Measurements from ENCODE around the gene ARSB.

Gene ARSB

DNA sequence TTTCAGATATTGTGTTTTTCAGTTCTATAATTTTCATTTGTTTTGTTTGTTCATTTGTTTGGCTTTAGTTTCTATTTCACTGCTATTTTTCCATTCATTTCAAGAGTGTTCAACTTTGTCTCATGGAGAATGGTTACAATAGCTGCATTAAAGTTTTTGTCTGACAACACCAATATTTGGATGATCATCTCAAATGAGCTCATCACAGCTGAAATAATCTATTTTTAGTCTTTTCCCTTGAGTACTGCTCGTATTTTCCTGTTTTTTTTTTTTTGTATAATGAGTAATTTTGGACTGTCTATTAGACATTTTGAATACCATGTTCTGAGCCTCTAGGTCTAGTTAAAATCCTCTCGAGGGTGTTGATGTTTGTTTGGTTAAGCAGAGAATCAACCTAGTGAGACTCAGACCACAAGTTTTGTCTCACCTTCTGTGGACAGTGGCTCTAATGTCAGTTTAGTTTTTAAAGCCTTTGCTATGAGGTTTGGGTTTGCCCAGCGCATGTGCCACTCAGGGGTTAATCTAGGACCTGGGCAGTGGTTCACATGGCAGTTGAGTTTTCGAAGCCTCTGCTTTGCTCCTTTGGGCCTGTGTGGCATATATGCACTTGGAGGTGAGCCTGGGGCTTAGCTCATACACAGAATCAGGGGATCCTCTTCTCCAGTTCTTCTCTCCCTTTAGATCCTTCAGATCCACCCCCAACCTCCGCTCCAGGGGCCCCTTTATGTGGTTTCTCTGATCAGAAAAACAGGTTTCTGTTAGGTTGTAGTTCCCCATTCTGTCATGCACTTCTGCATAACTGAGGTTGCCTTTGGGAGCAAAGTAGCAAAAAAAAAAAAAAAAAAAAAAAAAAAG lies 79.8 kb downstream of the ARSB start:
- H3K4me3 ChIP-seq (ENCODE audit: low read length) = no peak overlapping the region
- DNase-seq (ENCODE audit: low read depth) = peak; percentile 18

DNA sequence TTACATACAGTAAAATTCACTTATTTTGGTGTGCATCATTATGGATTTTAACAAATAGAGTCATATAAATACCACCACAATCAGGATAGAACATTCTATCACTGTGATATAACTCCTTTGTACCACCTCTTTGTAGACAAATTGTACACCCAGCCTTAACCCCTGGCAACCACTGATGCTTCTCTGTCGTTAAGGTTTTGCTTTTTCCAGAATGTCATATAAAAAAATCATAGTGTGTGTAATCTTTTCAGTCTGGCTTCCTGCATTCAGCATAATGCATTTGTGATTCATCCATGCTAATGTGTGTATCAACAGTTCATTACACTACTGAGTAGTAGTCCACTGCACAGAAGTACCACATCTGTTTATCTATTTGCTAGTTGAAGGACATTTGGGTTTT lies 81.2 kb downstream of the ARSB start:
- DNase-seq (ENCODE audit: low read depth) = no peak
- TF ChIP-seq, protein P1, sequence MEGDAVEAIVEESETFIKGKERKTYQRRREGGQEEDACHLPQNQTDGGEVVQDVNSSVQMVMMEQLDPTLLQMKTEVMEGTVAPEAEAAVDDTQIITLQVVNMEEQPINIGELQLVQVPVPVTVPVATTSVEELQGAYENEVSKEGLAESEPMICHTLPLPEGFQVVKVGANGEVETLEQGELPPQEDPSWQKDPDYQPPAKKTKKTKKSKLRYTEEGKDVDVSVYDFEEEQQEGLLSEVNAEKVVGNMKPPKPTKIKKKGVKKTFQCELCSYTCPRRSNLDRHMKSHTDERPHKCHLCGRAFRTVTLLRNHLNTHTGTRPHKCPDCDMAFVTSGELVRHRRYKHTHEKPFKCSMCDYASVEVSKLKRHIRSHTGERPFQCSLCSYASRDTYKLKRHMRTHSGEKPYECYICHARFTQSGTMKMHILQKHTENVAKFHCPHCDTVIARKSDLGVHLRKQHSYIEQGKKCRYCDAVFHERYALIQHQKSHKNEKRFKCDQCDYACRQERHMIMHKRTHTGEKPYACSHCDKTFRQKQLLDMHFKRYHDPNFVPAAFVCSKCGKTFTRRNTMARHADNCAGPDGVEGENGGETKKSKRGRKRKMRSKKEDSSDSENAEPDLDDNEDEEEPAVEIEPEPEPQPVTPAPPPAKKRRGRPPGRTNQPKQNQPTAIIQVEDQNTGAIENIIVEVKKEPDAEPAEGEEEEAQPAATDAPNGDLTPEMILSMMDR (conservative IDR thresholded peaks at IDR 0.05; ENCODE audit: low read length) = no peak
- no peak overlapping the region for H3K4me3 ChIP-seq (ENCODE audit: low read length)

More for the DNA sequence above, 79.8 kb downstream of the ARSB start:
- TF ChIP-seq, protein P1 (conservative IDR thresholded peaks at IDR 0.05; ENCODE audit: low read length) = no peak

DNA sequence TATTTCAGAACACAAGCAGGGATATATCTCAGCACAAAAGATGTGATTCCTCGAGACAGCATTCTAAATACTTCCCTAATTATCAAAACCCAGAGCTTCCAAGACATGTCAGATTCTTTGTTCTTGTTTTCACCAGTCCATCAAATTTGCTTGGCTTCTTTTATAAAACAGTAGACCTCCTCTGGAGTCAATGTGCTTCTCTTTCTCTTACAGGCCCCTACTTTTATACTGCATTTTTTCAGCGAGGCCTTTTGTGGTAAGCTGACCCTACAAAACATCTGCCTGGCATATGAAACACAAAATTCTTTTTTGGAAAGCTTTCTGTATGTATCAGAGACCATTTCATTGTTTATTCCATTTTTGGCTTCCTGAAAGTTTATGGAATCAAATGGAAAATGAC lies 81.8 kb downstream of the ARSB start:
- TF ChIP-seq, protein P1 (conservative IDR thresholded peaks at IDR 0.05; ENCODE audit: low read length) = no peak
- no peak overlapping the region for H3K4me3 ChIP-seq (ENCODE audit: low read length)
- DNase-seq (ENCODE audit: low read depth) = no peak

DNA sequence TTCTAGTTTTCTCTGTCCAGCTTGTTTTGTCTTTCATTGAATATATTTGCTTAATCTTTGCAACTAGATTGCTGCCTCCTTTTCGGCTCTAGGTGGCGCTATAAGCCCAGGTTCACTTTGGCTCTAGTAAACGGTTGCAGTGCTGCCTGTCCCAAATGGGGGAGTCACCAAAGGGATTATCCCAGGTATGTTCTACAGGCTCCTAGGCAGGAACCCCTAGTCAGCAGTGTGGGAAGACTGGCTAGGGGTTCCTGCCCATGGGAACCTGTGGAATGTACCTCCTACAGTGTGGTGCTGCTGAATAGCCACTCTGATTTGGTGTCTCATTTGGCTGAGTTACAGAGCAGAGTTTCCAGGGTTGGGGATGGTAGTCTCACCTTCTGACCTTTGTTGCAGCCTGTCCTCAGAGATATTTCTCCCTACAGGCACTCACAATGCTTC lies 85.2 kb downstream of the ARSB start:
- no peak overlapping the region for H3K4me3 ChIP-seq (ENCODE audit: low read length)
- DNase-seq (ENCODE audit: low read depth) = peak; percentile 56
- TF ChIP-seq, protein P1 (conservative IDR thresholded peaks at IDR 0.05; ENCODE audit: low read length) = peak; percentile 91

DNA sequence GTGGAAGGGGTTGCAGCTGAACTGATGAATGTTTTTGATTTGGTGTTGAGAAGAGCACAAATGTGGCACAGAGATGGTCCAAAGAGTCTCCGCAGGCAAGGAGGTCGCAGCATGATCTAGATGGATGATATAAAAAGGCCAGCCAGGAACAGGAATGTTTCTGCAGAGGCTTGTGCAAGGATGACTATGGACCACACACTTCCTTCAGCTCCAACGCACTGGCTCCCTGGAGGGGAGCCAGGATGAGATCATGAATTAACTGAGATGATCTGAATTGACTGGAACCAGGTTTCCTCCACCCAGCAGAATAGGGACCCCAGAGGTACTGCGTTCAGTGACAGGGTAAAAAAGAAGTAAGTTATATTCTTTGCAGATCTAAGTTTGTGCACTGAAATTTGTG lies 89.0 kb downstream of the ARSB start:
- TF ChIP-seq, protein P1 (conservative IDR thresholded peaks at IDR 0.05; ENCODE audit: low read length) = no peak
- DNase-seq (ENCODE audit: low read depth) = peak; percentile 74
- H3K4me3 ChIP-seq (ENCODE audit: low read length) = no peak overlapping the region

DNA sequence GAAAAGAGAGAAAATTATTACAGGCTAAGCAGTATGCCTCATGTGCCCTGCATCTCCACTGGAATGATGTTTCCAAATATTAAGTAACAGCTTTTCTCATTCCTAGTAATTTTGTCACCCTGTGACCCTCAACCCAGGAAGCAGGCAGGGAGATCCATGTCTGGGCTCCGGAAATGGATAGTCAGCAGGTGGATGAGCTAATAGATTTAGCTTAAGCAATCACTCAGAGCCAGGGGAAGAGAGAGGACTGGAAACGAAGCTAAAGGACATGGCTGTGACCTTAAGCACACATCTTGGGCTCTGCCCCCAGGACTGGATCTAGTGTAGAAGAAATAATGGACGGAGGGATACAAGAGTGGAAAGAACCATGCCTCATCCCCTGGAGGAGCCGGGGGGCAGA lies 89.5 kb downstream of the ARSB start:
- H3K4me3 ChIP-seq (ENCODE audit: low read length) = no peak overlapping the region
- TF ChIP-seq, protein P1 (conservative IDR thresholded peaks at IDR 0.05; ENCODE audit: low read length) = no peak

More for the DNA sequence above, 89.5 kb downstream of the ARSB start:
- peak; percentile 34 for DNase-seq (ENCODE audit: low read depth)

Measured in AG10803 (cell line).